EH (cell line): ENCODE results near the gene AMT.
"Not testable (repeated sequence)": the region's sequence is repeated elsewhere in the genome, so short reads cannot be mapped to it uniquely, and the experiment has no call there.

Source experiments
- DNase-seq: peaks from one replicate; pipeline ENCODE4 v3.0.0-alpha.2; 2015; ENCODE audit warnings: low read depth

AMT gene

DNA sequence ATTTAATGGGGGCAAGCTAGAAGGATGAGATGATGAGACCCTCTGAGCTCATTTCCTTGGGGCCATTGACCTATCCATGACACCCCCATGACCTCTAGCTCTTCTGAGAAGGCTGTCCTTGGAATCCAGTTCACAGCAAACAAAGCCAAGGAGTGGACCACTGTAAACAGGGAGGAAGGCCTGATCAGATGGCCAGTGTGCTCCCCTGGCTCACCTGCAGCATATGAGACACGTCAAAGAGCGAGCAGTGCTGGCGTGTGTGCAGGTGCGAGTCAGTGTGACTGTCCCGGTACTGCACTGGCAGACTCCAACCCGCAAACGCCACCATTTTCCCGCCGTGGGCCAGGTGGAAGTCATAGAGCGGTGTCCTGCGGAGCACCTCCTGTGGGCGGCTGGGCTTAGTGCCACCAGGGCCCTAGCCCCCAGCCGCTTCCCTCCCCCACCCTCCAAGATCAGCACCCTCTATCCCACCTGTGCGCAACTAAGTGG, 339 bp downstream of the AMT start:
- DNase-seq: no peak

DNA sequence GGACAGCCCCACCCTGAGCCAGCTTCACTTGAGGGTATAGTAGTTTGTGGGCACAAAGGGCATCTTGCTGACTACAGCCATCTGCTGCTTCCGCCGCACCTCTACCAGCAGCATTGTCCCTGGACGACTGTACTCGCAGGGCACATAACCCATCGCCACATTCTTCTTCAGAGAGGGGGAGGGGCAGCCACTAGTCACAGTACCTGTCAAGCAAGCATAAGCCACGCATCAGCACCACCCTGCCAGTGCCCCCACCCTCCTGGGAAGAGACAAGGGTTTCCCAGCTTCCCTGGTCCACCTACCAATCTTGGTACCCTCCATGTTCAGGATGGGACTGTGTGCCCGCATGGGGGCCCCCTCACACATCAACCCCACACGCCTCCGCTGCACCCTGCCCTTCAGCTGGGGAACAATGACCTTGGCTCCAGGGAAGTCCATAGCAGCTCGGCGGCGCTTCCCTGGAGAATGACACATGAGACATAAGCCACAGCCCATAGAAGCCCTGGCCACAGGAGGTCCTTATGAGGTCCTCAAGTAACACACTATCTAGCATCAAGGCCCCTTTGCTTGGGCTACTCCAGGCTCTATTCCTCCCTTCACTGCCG, 4.7 kb downstream of the AMT start:
- DNase-seq: no peak

- DNase-seq: no peak
Observed at GRCh38 chr3:49416867-49417266, 5.4 kb downstream of the AMT start.

- DNase-seq: peak; percentile 19
Observed at GRCh38 chr3:49415931-49416601, 6.2 kb downstream of the AMT start.

DNA sequence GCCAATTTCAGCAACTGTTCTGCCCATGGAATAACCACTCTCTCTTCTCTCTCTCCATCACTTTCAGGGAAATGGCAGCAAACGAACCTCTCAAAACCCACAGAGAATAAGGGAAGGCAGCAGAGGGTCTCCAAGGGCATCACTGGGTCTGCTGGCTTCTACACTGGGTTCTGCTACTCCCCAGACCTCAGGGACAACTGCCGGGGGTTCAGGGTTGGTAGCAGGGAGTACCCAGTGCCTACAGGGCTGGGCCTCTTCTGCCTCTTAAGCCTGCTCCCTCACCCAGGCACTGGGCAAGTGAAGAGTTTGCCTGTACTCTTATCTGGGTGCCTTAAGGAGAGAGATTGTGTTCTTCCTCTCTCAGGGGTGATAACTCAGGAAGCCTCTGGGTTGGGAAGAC, 7.5 kb downstream of the AMT start:
- DNase-seq: no peak

DNA sequence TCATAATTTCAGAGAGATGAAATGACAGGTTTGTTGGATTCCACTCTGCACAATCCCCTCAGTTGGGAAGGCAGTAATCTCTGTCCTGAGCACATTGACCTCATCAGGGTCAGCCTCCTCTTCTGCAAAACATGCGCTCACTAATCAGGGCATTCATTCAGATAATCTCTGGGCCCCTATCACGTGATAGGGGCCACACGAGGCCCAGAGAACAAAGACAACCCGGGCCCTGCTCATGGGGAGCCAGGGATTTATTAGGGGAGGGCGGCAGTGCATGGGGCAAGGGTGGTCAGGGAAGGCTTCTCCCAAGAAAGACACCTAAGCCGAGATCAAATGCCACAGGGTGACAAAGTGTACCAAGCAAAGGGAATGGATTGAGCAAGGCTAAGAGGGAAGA, 8.9 kb downstream of the AMT start:
- DNase-seq: no peak

DNA sequence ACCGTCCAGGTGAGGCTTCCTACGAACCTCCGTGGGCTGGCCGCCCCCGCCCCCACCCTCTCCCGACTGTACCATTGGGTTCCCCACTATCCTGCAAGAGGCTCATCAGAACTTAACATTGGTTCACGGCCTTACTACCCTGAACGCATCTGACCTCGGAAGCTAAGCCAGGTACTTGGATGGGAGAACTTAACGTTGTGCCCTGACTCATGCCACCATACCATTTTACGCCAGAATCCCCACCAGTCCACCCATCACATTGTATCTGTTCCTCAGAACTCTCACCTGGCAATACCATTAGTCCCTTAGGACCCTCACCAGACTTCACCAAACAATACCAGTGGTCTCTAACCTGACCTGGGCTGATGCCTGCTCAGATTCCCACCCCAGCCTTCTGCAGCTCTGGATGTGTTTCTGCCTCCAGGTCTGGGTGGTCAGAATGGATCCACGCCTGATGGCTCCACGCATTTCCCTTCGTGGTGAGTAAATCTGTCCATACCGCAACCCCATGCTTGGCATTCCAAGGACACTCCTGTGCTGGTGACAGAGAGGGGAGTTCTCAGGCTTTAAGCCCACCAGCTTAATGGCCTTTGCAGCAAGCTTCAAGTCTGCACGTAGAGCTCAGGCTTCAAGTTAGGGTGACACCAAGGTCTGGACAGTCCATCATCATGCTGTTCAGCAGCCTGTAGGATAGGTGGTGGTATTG, 9.5 kb downstream of the AMT start:
- peak; percentile 42 for DNase-seq

DNA sequence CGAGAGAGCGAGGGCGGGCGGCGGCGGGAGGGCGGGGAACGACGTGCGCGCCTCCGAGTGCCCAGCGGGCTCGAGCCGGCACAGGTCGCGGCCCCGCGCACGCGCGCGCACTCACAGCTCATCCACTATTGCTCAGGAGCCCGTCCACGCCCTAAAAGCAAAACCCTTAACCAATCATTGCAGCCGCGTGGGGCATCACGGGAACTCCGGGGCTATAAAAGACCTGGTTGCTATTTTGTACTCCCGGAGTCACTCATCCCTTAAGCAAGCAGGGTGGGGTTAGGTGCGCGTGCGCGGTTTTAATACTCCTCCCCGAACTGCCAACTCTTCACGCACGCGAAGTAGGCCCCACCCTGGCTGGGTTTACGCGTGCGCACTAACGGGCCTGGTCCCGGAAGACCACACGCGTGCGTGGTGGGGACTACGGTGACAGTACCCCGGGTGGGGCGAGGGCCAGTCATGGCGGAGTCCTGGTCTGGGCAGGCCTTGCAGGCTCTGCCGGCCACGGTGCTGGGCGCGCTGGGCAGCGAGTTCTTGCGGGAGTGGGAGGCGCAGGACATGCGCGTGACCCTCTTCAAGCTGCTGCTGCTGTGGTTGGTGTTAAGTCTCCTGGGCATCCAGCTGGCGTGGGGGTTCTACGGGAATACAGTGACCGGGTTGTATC, 10.2 kb downstream of the AMT start, which contains the start of the genes RHOA and TCTA:
Gene RHOA (minus strand): TSS at position 9 of the 664 bp plus-strand sequence. CDS start 36,387 bp downstream, outside the sequence.
Gene TCTA (plus strand): TSS at position 456 of the 664 bp plus-strand sequence. CDS start 4 bp downstream, at position 460.
- DNase-seq: peak; percentile 100

- DNase-seq: peak; percentile 46
Observed at GRCh38 chr3:49411535-49411967, 10.7 kb downstream of the AMT start.

GRCh38 chr3:49410846-49411534, 11.3 kb downstream of the AMT start:
- DNase-seq: no peak

DNA sequence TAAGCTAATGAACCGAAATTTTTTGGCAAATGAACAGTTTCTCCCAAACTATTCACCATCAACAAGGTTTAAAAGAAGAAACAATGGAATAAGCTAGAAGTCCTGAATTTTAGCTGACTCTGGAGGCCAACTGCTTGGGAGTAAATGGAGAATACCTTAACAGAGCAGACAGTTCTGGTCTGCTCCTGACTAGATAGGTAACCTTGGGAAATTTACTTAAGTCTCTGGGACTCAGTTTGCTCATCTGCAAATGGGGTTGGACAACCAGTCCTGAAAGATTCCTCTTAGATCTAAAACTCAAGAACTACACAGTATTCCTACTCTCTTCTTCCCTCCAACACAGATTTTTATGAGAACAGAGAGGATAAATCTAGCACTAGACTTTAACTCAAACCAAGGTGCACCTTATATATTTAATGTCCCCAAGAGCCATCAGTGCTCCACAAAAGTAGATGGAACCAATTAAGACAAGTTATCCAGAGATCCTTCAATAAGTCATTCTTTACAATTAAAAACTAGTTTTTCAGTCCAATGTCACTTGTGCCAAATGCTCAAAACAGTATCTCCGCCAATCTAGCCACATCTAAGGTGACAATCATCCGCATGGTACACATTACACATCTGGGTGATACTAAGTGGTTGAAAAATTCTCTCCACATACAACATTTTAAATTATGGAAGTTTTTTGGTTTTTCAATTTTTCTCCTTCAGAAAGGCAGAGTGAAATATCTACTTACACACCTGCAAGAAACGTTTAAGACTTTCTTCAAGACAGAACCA, 12.0 kb downstream of the AMT start:
- DNase-seq: no peak

GRCh38 chr3:49406571-49407565, 15.4 kb downstream of the AMT start:
- DNase-seq: no peak

- not testable (repeated sequence) for DNase-seq
Observed at GRCh38 chr3:49405570-49405969, 16.7 kb downstream of the AMT start.

GRCh38 chr3:49403891-49404290, 18.4 kb downstream of the AMT start:
- no peak for DNase-seq

DNA sequence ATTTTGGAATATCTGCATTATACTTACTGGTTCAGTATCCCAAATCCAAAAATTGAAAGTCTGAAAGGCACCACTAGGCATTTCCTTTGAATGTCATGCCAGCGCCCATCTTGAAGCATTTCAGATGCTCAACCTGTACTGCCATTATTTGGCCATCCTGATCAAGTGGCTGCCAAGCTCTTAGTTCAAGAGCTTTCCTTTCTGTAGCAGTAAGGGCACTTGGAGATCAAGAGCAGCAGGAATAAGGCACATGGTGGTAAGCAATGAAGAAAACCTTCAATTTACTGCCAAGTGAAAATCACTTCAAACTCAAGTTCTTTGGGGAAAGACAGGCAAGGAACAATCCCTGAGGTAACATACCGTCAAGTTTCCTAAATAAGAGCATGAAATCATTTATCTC, 20.5 kb downstream of the AMT start:
- DNase-seq: no peak

- DNase-seq: no peak
Observed at GRCh38 chr3:49399461-49399860, 22.8 kb downstream of the AMT start.

GRCh38 chr3:49397470-49397869, 24.8 kb downstream of the AMT start:
- DNase-seq: peak; percentile 39

- DNase-seq: not testable (repeated sequence)
Observed at GRCh38 chr3:49391310-49391709, 31.0 kb downstream of the AMT start.

DNA sequence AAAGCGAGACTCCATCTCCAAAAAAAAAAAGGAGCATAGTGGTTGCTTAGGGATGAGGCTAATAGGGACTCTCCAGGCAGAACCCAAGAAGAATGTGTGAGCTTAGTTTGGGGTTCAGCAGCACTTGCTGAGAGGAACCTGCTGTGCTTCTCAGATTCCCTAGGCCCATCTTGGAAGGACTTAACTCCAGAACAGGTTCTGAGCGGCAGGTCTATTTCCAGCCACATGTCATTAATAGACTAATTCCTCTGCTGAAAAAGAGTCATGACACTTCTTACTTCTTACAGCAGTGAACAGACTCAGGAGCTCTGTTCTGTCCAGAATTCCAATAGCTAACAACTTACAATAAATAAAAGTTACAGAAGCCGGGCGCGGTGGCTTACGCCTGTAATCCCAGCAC, 33.0 kb downstream of the AMT start:
- no peak for DNase-seq
